ENCODE results near the gene PPARA. TPM values are rescaled to one million over a fixed set of nuclear protein-coding genes. Genes with fewer than 3 reads are reported as not detected.
"Not testable (repeated sequence)": the region's sequence is repeated elsewhere in the genome, so short reads cannot be mapped to it uniquely, and the experiment has no call there.

Gene PPARA
- total RNA-seq, 2 experiments from 2014 or later, result 3.3 to 10.5 TPM

DNA sequence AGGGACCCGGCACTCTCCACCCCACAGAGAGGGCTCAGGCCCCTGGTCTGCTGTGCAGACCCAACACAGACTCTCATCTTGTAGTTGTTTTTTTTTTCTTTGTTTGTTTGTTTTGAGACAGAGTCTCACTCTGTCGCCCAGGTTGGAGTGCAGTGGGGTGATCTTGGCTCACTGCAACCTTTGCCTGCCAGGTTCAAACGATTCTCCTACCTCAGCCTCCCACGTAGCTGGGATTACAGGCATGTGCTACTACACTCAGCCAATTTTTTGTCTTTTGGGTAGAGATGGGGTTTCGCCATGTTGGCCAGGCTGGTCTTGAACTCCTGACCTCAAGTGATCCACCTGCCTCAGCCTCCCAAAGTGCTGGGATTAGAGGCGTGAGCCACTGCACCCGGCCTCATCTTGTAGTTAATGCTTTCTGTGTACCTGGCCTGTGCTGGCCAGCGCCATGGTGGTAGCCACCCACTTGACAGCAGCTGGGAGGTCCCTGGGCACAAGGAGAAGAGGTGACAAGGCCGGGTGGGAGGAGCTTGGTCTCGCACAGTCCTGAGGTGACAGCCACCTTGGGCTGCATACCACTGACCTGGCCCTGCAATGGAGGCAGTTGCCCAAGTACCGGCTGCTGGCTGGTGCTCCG lies 18.0 kb upstream of the PPARA start:
- CTCF ChIA-PET (ENCODE audit: unreplicated experiment); H3K4me3 ChIP-seq (ENCODE audit: low read depth, low read length, poor library complexity, severe bottlenecking); H4K20me1 ChIP-seq (ENCODE audit: insufficient read depth, low read length); H3K4me2 ChIP-seq (ENCODE audit: low read length); H3K9me3 ChIP-seq (ENCODE audit: low read length); H2AFZ ChIP-seq (ENCODE audit: low read length); DNase-seq (ENCODE audit: low spot score); H3K9me2 ChIP-seq (ENCODE audit: insufficient read depth, low read length); H3K27ac ChIP-seq (ENCODE audit: low read depth, low read length, poor library complexity, severe bottlenecking); intact Hi-C loops (cut with micrococcal nuclease; ENCODE audit: unreplicated experiment); H3K36me3 ChIP-seq (ENCODE audit: insufficient read depth, low read length); BruUV-seq (replicated peaks); H3K79me2 ChIP-seq (ENCODE audit: insufficient read depth, low read depth, low read length): not testable (repeated sequence)
- POLR2A ChIA-PET, result interaction anchor here (0.5 kb wide), 1 partner anchor 162 kb away, joined by 5 read pairs; no protein-coding TSS in a partner anchor
- H3K4me1 ChIP-seq (ENCODE audit: insufficient read depth, low read length, poor library complexity, severe bottlenecking), result peaks cover 18% of the 10 kb centered on the region

- H3K4me2 ChIP-seq (ENCODE audit: low read length), result no peak overlapping the region
- CTCF ChIA-PET (ENCODE audit: unreplicated experiment), result no interaction called here
- no peak overlapping the region for H3K27ac ChIP-seq (ENCODE audit: low read depth, low read length, poor library complexity, severe bottlenecking)
- no peak overlapping the region for H3K4me3 ChIP-seq (ENCODE audit: low read depth, low read length, poor library complexity, severe bottlenecking)
- POLR2A ChIA-PET, result interaction anchor here (0.6 kb wide), 1 partner anchor 167 kb away, joined by 3 read pairs; no protein-coding TSS in a partner anchor
- no peaks in the 10 kb centered on the region for H3K9me3 ChIP-seq (ENCODE audit: low read length)
- TF ChIP-seq EZH2phosphoT487 (IDR thresholded peaks at IDR 0.05; ENCODE audit: borderline replicate concordance, low read depth, low read length), result no peak
- TF ChIP-seq CTCF (conservative IDR thresholded peaks at IDR 0.05; ENCODE audit: low read length), result no peak
- no peaks in the 10 kb centered on the region for H3K79me2 ChIP-seq (ENCODE audit: insufficient read depth, low read depth, low read length)
- H3K9me2 ChIP-seq (ENCODE audit: insufficient read depth, low read length), result no peaks in the 10 kb centered on the region
- H3K4me1 ChIP-seq (ENCODE audit: insufficient read depth, low read length, poor library complexity, severe bottlenecking), result peaks cover 18% of the 10 kb centered on the region
- BruUV-seq (replicated peaks), result no TSS peak
- intact Hi-C loops (cut with micrococcal nuclease; ENCODE audit: unreplicated experiment), result no loop called here
- no peak overlapping the region for H2AFZ ChIP-seq (ENCODE audit: low read length)
- H3K36me3 ChIP-seq (ENCODE audit: insufficient read depth, low read length), result no peaks in the 10 kb centered on the region
- H4K20me1 ChIP-seq (ENCODE audit: insufficient read depth, low read length), result no peaks in the 10 kb centered on the region
- DNase-seq (ENCODE audit: low spot score), result no peak
Measured at GRCh38 chr22:46132830-46133587, 17.3 kb upstream of the PPARA start.

GRCh38 chr22:46133588-46133855 lies 16.8 kb upstream of the PPARA start:
- no peak for TF ChIP-seq EZH2phosphoT487 (IDR thresholded peaks at IDR 0.05; ENCODE audit: borderline replicate concordance, low read depth, low read length)
- TF ChIP-seq CTCF (conservative IDR thresholded peaks at IDR 0.05; ENCODE audit: low read length), result no peak
- Histone ChIP-seq H3K4me2 (ENCODE audit: low read length) (no peak overlapping the region), H3K36me3 (ENCODE audit: insufficient read depth, low read length) (no peaks in the 10 kb centered on the region), H3K9me3 (ENCODE audit: low read length) (no peaks in the 10 kb centered on the region), H4K20me1 (ENCODE audit: insufficient read depth, low read length) (no peaks in the 10 kb centered on the region), H3K27ac (ENCODE audit: low read depth, low read length, poor library complexity, severe bottlenecking) (no peak overlapping the region), H2AFZ (ENCODE audit: low read length) (no peak overlapping the region), H3K4me3 (ENCODE audit: low read depth, low read length, poor library complexity, severe bottlenecking) (no peak overlapping the region), H3K9me2 (ENCODE audit: insufficient read depth, low read length) (no peaks in the 10 kb centered on the region), H3K79me2 (ENCODE audit: insufficient read depth, low read depth, low read length) (no peaks in the 10 kb centered on the region), H3K4me1 (ENCODE audit: insufficient read depth, low read length, poor library complexity, severe bottlenecking) (peaks cover 18% of the 10 kb centered on the region)
- no peak for DNase-seq (ENCODE audit: low spot score)
- POLR2A ChIA-PET, result interaction anchor here (0.6 kb wide), 1 partner anchor 166 kb away, joined by 3 read pairs; no protein-coding TSS in a partner anchor
- intact Hi-C loops (cut with micrococcal nuclease; ENCODE audit: unreplicated experiment), result no loop called here
- BruUV-seq (replicated peaks), result no TSS peak
- CTCF ChIA-PET (ENCODE audit: unreplicated experiment), result no interaction called here
